T-cell (primary cell): ENCODE data around the gene INCA1. TPM values are rescaled to one million over a fixed set of nuclear protein-coding genes. Genes with fewer than 3 reads are reported as not detected.

Source experiments
- ATAC-seq, 4 experiments: fragments of 200-7000 bp in 3 of 4; fragments of 150-1000 bp in 1 of 4; cut with Tn5 transposase; replicated peaks in 1 of 4; 1 replicate in 3 of 4; 2 replicates in 1 of 4; pipeline ENCODE4 v1.10.0; 2021; ENCODE audit warnings: moderate library complexity in 3 of 4, mild to moderate bottlenecking in 2 of 4, moderate number of reproducible peaks in 1 of 4
- CTCF ChIA-PET, 2 donors: fragments of 300-600 bp; sonication (Branson Sonifier 250); formaldehyde crosslinking; loops; one replicate each; lab custom pipeline; 2022; ENCODE audit warnings: antibody characterized with exemption in 2 of 2; lab: Charles Lee
- POLR2A ChIA-PET, 2 donors: fragments of 300-600 bp; sonication (Branson Sonifier 250); formaldehyde crosslinking; loops; one replicate each; lab custom pipeline; 2022; ENCODE audit warnings: antibody characterized with exemption in 2 of 2; lab: Charles Lee
- DNase-seq, 35 experiments: peaks; one replicate each; pipeline versions ENCODE4 v3.0.0 to v3.0.0-alpha.2; 2013 to 2023
- H3K27ac ChIP-seq: one replicate; pipeline ENCODE4 v1.5.1; 2013; ENCODE audit warnings: low read length
- H3K27me3 ChIP-seq, 2 experiments: replicated peaks in 1 of 2; 1 replicate in 1 of 2; 2 replicates in 1 of 2; pipeline versions ENCODE4 v1.6.1 to v1.7.0; 2013; ENCODE audit warnings: low read length in 1 of 2, mixed read lengths in 1 of 2; ENCODE audit not compliant: control insufficient read depth in 2 of 2, insufficient read depth in 2 of 2; ENCODE audit errors: extremely low read depth in 1 of 2
- H3K36me3 ChIP-seq, 2 donors: 1 replicate in 1 of 2; 2 replicates in 1 of 2; pipeline versions ENCODE4 v1.6.1 to v1.7.0; 2013; ENCODE audit warnings: low read length in 1 of 2; ENCODE audit not compliant: control insufficient read depth in 2 of 2, insufficient read depth in 1 of 2; ENCODE audit errors: extremely low read depth in 1 of 2
- H3K4me1 ChIP-seq, 2 experiments: 1 replicate in 1 of 2; 2 replicates in 1 of 2; pipeline versions ENCODE4 v1.6.1 to v1.7.0; 2013; ENCODE audit warnings: low read length in 2 of 2, mixed read lengths in 1 of 2; ENCODE audit not compliant: insufficient read depth in 2 of 2, control insufficient read depth in 1 of 2; ENCODE audit errors: extremely low read depth in 1 of 2
- H3K4me3 ChIP-seq, 2 donors: 1 replicate in 1 of 2; 2 replicates in 1 of 2; pipeline versions ENCODE4 v1.5.1 to v1.7.0; 2013; ENCODE audit warnings: mild to moderate bottlenecking in 2 of 2, low read length in 1 of 2, moderate library complexity in 1 of 2; ENCODE audit not compliant: control insufficient read depth in 1 of 2; ENCODE audit errors: extremely low read depth in 1 of 2
- H3K9me3 ChIP-seq: 2 replicates; pipeline ENCODE4 v1.7.0; 2013
- H3K27ac Mint-ChIP-seq, 2 donors: one replicate each; pipeline ENCODE4 v1.8.0; 2020 to 2021; ENCODE audit warnings: mild to moderate bottlenecking in 2 of 2, mixed read lengths in 2 of 2
- H3K27me3 Mint-ChIP-seq, 2 donors: one replicate each; pipeline ENCODE4 v1.8.0; 2021 to 2022; ENCODE audit warnings: mixed read lengths in 2 of 2
- H3K36me3 Mint-ChIP-seq: one replicate; pipeline ENCODE4 v1.8.0; 2021; ENCODE audit warnings: mixed read lengths
- H3K4me1 Mint-ChIP-seq, 3 donors: one replicate each; pipeline ENCODE4 v1.8.0; 2020 to 2022; ENCODE audit warnings: mixed read lengths in 3 of 3, mild to moderate bottlenecking in 1 of 3
- H3K4me3 Mint-ChIP-seq, 3 donors: one replicate each; pipeline ENCODE4 v1.8.0; 2020 to 2022; ENCODE audit warnings: mild to moderate bottlenecking in 3 of 3, mixed read lengths in 3 of 3, moderate library complexity in 3 of 3
- H3K9me3 Mint-ChIP-seq, 3 donors: one replicate each; pipeline ENCODE4 v1.8.0; 2020 to 2022; ENCODE audit warnings: mixed read lengths in 3 of 3
- WGBS: methylation state at CpG from one replicate; pipeline ENCODE4 v1.1.5; 2013; ENCODE audit warnings: missing lambda C conversion rate; ENCODE audit not compliant: insufficient coverage; 5-methylcytosine and 5-hydroxymethylcytosine counted together
- total RNA-seq, 35 experiments: library from RNA in 6 of 35; stranded (reverse) in 6 of 35; fragments of 120-200 nt in 1 of 35; gene quantifications; one replicate each; pipeline versions ENCODE4 v1.2.1 to v1.2.4 and lab custom pipeline; 2013 to 2026

Gene INCA1
- total RNA-seq, 5 donors from 2014 or later (not counting 1 experiment from before 2014, with no cell fraction given) = 0.38 to 0.43 TPM; not detected in 3

GRCh38 chr17:4966844-4967538, 30.3 kb downstream of the INCA1 start:
- no peak overlapping the region for H3K27ac Mint-ChIP-seq
- WGBS = under 1% methylated on average over 31 of the region's 42 CpGs
- H3K9me3 Mint-ChIP-seq = no peaks in the 10 kb centered on the region
- DNase-seq = peak in 33 of 35 experiments; percentile 83 to 97 (median 88)
- H3K27me3 Mint-ChIP-seq = no peaks in the 10 kb centered on the region
- H3K4me3 Mint-ChIP-seq = no peak overlapping the region
- H3K4me1 Mint-ChIP-seq = peaks cover 14 to 32% (median 23%) of the 10 kb centered on the region in 3 donors
- POLR2A ChIA-PET = interaction anchor here (0.5 to 1.9 kb wide), 10 partner anchors 15 to 91 kb away, joined by 3 to 8 read pairs (median 4); partner anchors contain the start of genes C17orf107 (in 1 of the 2), CAMTA2 (in 1 of the 2), RNF167 (in 1 of the 2) and SLC25A11 (in 1 of the 2)
- no peaks in the 10 kb centered on the region for H3K9me3 ChIP-seq
- peak overlapping the region; percentile 74 to 81 for H3K4me3 ChIP-seq
- peaks cover 0 to 12% of the 10 kb centered on the region in 2 donors for H3K36me3 ChIP-seq
- H3K27me3 ChIP-seq = no peaks in the 10 kb centered on the region
- CTCF ChIA-PET = interaction anchor here in 1 of 2 donors (0.5 to 1.8 kb wide), 18 partner anchors 9 to 823 kb away, joined by 3 to 19 read pairs (median 4); partner anchors contain the start of genes C17orf107, CAMTA2, CHRNE and GP1BA
- peaks cover 19% of the 10 kb centered on the region for H3K36me3 Mint-ChIP-seq
- peak overlapping the region; percentile 70 for H3K27ac ChIP-seq
- peak; percentile 85 to 87 (median 86) for ATAC-seq
- peaks cover 5 to 36% of the 10 kb centered on the region in 2 experiments for H3K4me1 ChIP-seq

- WGBS = 95% methylated on average over 3 of the region's 15 CpGs
- no peaks in the 10 kb centered on the region for H3K27me3 ChIP-seq
- H3K4me1 ChIP-seq = peaks cover 5 to 36% of the 10 kb centered on the region in 2 experiments
- H3K27ac ChIP-seq = no peak overlapping the region
- Mint-ChIP-seq H3K36me3 (peaks cover 18% of the 10 kb centered on the region), H3K9me3 (no peaks in the 10 kb centered on the region), H3K4me1 (peaks cover 14 to 28% (median 17%) of the 10 kb centered on the region in 3 donors), H3K27ac (peak overlapping the region in 1 of 2 donors; percentile 7), H3K27me3 (no peaks in the 10 kb centered on the region), H3K4me3 (peak overlapping the region in 1 of 3 donors; percentile 4)
- POLR2A ChIA-PET = no interaction called here
- H3K4me3 ChIP-seq = no peak overlapping the region
- no peaks in the 10 kb centered on the region for H3K9me3 ChIP-seq
- CTCF ChIA-PET = interaction anchor here in 1 of 2 donors (1.4 to 1.7 kb wide), 2 partner anchors 15 to 20 kb away, joined by 4 read pairs; no protein-coding TSS in a partner anchor
- no peak for ATAC-seq
- peaks cover 0 to 12% of the 10 kb centered on the region in 2 donors for H3K36me3 ChIP-seq
- no peak for DNase-seq
These were observed 31.9 kb downstream of the INCA1 start for GRCh38 chr17:4965311-4965986.

GRCh38 chr17:4960279-4960922, 36.9 kb downstream of the INCA1 start:
- H3K27ac ChIP-seq = no peak overlapping the region
- no peak overlapping the region for H3K27ac Mint-ChIP-seq
- peaks cover 9 to 16% (median 13%) of the 10 kb centered on the region in 3 donors for H3K4me1 Mint-ChIP-seq
- H3K4me3 Mint-ChIP-seq = no peak overlapping the region
- ChIA-PET CTCF (interaction anchor here in 1 of 2 donors (0.7 kb wide), 1 partner anchor 84 kb away, joined by 6 read pairs; no protein-coding TSS in a partner anchor), POLR2A (no interaction called here)
- peaks cover 7 to 21% of the 10 kb centered on the region in 2 donors for H3K36me3 ChIP-seq
- H3K27me3 ChIP-seq = no peaks in the 10 kb centered on the region
- 95% methylated on average over 4 of the region's 9 CpGs for WGBS
- peaks cover 12% of the 10 kb centered on the region for H3K36me3 Mint-ChIP-seq
- DNase-seq (no peak), ATAC-seq (no peak)
- no peaks in the 10 kb centered on the region for H3K9me3 Mint-ChIP-seq
- H3K27me3 Mint-ChIP-seq = no peaks in the 10 kb centered on the region
- peaks cover 0 to 2% of the 10 kb centered on the region in 2 experiments for H3K4me1 ChIP-seq
- H3K9me3 ChIP-seq = no peaks in the 10 kb centered on the region
- no peak overlapping the region for H3K4me3 ChIP-seq

- DNase-seq = no peak
- CTCF ChIA-PET = no interaction called here
These were observed 37.9 kb downstream of the INCA1 start for GRCh38 chr17:4959261-4959965.

GRCh38 chr17:4958102-4958501, 39.2 kb downstream of the INCA1 start:
- Histone ChIP-seq H3K27ac (no peak overlapping the region), H3K9me3 (no peaks in the 10 kb centered on the region), H3K4me1 (peaks cover 0 to 2% of the 10 kb centered on the region in 2 experiments), H3K27me3 (no peaks in the 10 kb centered on the region), H3K36me3 (peaks cover 7 to 21% of the 10 kb centered on the region in 2 donors), H3K4me3 (no peak overlapping the region)
- WGBS = 100% methylated on average over 2 of the region's 3 CpGs
- peaks cover 8 to 12% (median 9%) of the 10 kb centered on the region in 3 donors for H3K4me1 Mint-ChIP-seq
- DNase-seq (no peak), ATAC-seq (no peak)
- H3K36me3 Mint-ChIP-seq = peaks cover 9% of the 10 kb centered on the region
- H3K27me3 Mint-ChIP-seq = no peaks in the 10 kb centered on the region
- no peak overlapping the region for H3K4me3 Mint-ChIP-seq
- H3K9me3 Mint-ChIP-seq = no peaks in the 10 kb centered on the region
- POLR2A ChIA-PET = no interaction called here
- CTCF ChIA-PET = interaction anchor here in 1 of 2 donors (0.6 to 1.8 kb wide), 2 partner anchors 9 to 17 kb away, joined by 3 read pairs; partner anchors contain the start of gene SPAG7
- H3K27ac Mint-ChIP-seq = no peak overlapping the region

More at GRCh38 chr17:4959261-4959965, 37.9 kb downstream of the INCA1 start:
- Histone ChIP-seq H3K4me1 (peaks cover 0 to 2% of the 10 kb centered on the region in 2 experiments), H3K36me3 (peaks cover 7 to 21% of the 10 kb centered on the region in 2 donors), H3K4me3 (no peak overlapping the region), H3K27me3 (no peaks in the 10 kb centered on the region), H3K9me3 (no peaks in the 10 kb centered on the region), H3K27ac (no peak overlapping the region)
- ATAC-seq = no peak
- no peak overlapping the region for H3K27ac Mint-ChIP-seq
- H3K9me3 Mint-ChIP-seq = no peaks in the 10 kb centered on the region
- POLR2A ChIA-PET = interaction anchor here in 1 of 2 donors (0.6 kb wide), 1 partner anchor 1945 kb away, joined by 3 read pairs; no protein-coding TSS in a partner anchor
- H3K4me1 Mint-ChIP-seq = peaks cover 8 to 12% (median 9%) of the 10 kb centered on the region in 3 donors
- peaks cover 9% of the 10 kb centered on the region for H3K36me3 Mint-ChIP-seq
- no peaks in the 10 kb centered on the region for H3K27me3 Mint-ChIP-seq
- WGBS = 88% methylated on average over 4 of the region's 18 CpGs
- H3K4me3 Mint-ChIP-seq = no peak overlapping the region
